ENCODE data around the gene CTU2. TPM values are rescaled to one million over a fixed set of nuclear protein-coding genes. Genes with fewer than 3 reads are reported as not detected.

The CTU2 gene
- polyA plus RNA-seq, 1 donor from 2014 or later = 26.3 TPM

GRCh38 chr16:88726408-88726749, 20.1 kb downstream of the CTU2 start:
- no peaks in the 10 kb centered on the region for H3K27me3 ChIP-seq (ENCODE audit: insufficient read depth, low read depth, low read length)
- no peaks in the 10 kb centered on the region for H4K20me1 ChIP-seq (ENCODE audit: insufficient read depth)
- no peak for TF ChIP-seq EP300 (conservative IDR thresholded peaks at IDR 0.05; ENCODE audit: poor library complexity, severe bottlenecking)
- TF ChIP-seq CTCF (IDR thresholded peaks at IDR 0.05; ENCODE audit: poor library complexity, severe bottlenecking) = no peak
- no peak for TF ChIP-seq TAF1 (IDR thresholded peaks at IDR 0.05; ENCODE audit: low read depth)
- no peak for TF ChIP-seq MXI1 (conservative IDR thresholded peaks at IDR 0.05; ENCODE audit: poor library complexity, severe bottlenecking)
- no peaks in the 10 kb centered on the region for H3K36me3 ChIP-seq (ENCODE audit: insufficient read depth, low read length)
- H2AFZ ChIP-seq (ENCODE audit: low read depth, low read length) = no peak overlapping the region
- H3K4me3 ChIP-seq (ENCODE audit: low read length) = no peak overlapping the region
- no peaks in the 10 kb centered on the region for H3K9me2 ChIP-seq (ENCODE audit: insufficient read depth, low read length)
- H3K9me3 ChIP-seq (ENCODE audit: low read length) = no peaks in the 10 kb centered on the region
- H3K4me2 ChIP-seq (ENCODE audit: low read length) = no peak overlapping the region
- H3K9ac ChIP-seq (ENCODE audit: low read length) = no peak overlapping the region
- no peaks in the 10 kb centered on the region for H3K79me2 ChIP-seq (replicated peaks; ENCODE audit: insufficient read depth, low read length)
- H3F3A ChIP-seq (ENCODE audit: insufficient read depth, low read length, poor library complexity, severe bottlenecking) = no peaks in the 10 kb centered on the region
- H3K27ac ChIP-seq (ENCODE audit: low read length) = no peak overlapping the region

DNA sequence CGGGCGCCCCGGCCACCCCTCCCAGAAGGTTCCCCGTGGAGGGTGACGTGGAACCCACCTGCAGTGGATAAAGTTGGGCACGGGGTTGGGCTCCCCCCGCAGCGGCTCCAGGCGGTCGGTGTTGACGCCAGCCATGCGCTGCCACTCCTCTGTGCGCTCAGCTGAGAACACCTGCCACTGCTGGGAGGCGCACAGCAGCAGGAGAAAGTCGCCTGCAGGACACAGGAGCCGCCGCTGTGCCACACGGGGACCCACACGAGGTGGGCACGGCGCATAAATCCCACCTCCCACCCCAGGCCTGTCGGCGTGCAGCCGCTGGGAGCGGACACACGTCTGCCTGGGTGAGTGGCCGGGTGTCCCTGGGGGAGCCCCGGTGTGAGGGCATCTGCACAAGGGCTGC, 20.7 kb downstream of the CTU2 start:
- H3K79me2 ChIP-seq (replicated peaks; ENCODE audit: insufficient read depth, low read length) = no peaks in the 10 kb centered on the region
- no peaks in the 10 kb centered on the region for H3K27me3 ChIP-seq (ENCODE audit: insufficient read depth, low read depth, low read length)
- no peak overlapping the region for H3K9ac ChIP-seq (ENCODE audit: low read length)
- H4K20me1 ChIP-seq (ENCODE audit: insufficient read depth) = no peaks in the 10 kb centered on the region
- H3K9me3 ChIP-seq (ENCODE audit: low read length) = no peaks in the 10 kb centered on the region
- no peaks in the 10 kb centered on the region for H3K9me2 ChIP-seq (ENCODE audit: insufficient read depth, low read length)
- TF ChIP-seq EZH2 (IDR thresholded peaks at IDR 0.05; ENCODE audit: borderline replicate concordance, insufficient read depth, low read length, poor library complexity, severe bottlenecking) = no peak
- no peak for TF ChIP-seq RAD21 (conservative IDR thresholded peaks at IDR 0.05)
- TF ChIP-seq SMC3 (conservative IDR thresholded peaks at IDR 0.05; ENCODE audit: poor library complexity) = no peak
- no peak for TF ChIP-seq CTCF (IDR thresholded peaks at IDR 0.05; ENCODE audit: poor library complexity, severe bottlenecking)
- no peak for TF ChIP-seq POLR2AphosphoS5 (IDR thresholded peaks at IDR 0.05)
- no peak for TF ChIP-seq TAF1 (IDR thresholded peaks at IDR 0.05; ENCODE audit: low read depth)
- no peak for TF ChIP-seq REST (IDR thresholded peaks at IDR 0.05; ENCODE audit: borderline replicate concordance)
- no peak for TF ChIP-seq MXI1 (conservative IDR thresholded peaks at IDR 0.05; ENCODE audit: poor library complexity, severe bottlenecking)
- TF ChIP-seq EP300 (conservative IDR thresholded peaks at IDR 0.05; ENCODE audit: poor library complexity, severe bottlenecking) = no peak
- no peaks in the 10 kb centered on the region for H3F3A ChIP-seq (ENCODE audit: insufficient read depth, low read length, poor library complexity, severe bottlenecking)
- H2AFZ ChIP-seq (ENCODE audit: low read depth, low read length) = no peak overlapping the region
- H3K4me3 ChIP-seq (ENCODE audit: low read length) = no peak overlapping the region
- no peak overlapping the region for H3K4me2 ChIP-seq (ENCODE audit: low read length)
- no peak overlapping the region for H3K27ac ChIP-seq (ENCODE audit: low read length)
- no peaks in the 10 kb centered on the region for H3K36me3 ChIP-seq (ENCODE audit: insufficient read depth, low read length)

Measured in neural cell (in vitro differentiated cells).